Activated CD4-positive, alpha-beta T cell treated with anti-CD3 and anti-CD28 coated beads, Interleukin-2, amount 50 U/mL, for 24 hours (primary cell): ENCODE data around the gene TCFL5.
"Not testable (repeated sequence)": the region's sequence is repeated elsewhere in the genome, so short reads cannot be mapped to it uniquely, and the experiment has no call there.

Experiments used
- DNase-seq, 2 donors: peaks; one replicate each; pipeline ENCODE4 v3.0.0-alpha.2; 2020; ENCODE audit warnings: low read depth in 1 of 2, low spot score in 1 of 2

The TCFL5 gene

GRCh38 chr20:62856931-62857619, 4.5 kb downstream of the TCFL5 start:
- DNase-seq = no peak

GRCh38 chr20:62855120-62855519, 6.5 kb downstream of the TCFL5 start:
- no peak for DNase-seq

- no peak for DNase-seq
These were observed 7.5 kb downstream of the TCFL5 start for GRCh38 chr20:62854121-62854520.

DNA sequence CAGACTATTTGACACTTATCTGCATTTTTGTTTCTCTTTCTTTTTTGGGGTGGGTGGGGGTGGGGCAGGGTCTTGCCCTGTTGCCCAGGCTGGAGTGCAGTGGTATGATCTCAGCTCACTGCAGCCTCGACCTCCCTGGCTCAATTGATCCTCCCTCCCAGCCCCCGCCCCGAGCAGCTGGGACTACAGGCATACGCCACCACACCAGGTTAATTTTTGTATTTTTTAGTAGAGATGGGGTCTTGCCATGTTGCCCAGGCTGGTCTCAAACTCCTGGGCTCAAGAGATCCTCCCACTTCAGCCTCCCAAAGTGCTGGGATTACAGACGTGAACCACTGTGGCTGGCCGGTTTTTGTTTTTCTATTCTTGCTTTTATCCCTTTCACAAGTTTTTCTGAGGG, 8.3 kb downstream of the TCFL5 start:
- not testable (repeated sequence) for DNase-seq

DNA sequence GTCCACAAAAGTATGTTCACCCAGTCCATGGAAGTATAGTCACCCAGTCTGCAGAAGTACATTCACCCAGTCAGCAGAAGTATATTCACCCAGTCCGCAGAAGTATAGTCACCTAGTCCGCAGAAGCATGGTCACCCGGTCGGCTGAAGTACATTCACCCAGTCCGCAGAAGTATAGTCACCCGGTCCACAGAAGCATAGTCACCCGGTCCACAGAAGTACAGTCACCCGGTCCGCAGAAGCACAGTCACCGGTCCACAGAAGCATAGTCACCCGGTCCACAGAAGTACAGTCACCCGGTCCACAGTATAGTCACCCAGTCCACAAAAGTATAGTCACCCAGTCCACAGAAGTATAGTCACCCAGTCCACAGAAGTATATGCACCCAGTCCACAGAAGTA, 8.8 kb downstream of the TCFL5 start:
- DNase-seq = no peak

- DNase-seq = no peak
These were observed 9.4 kb downstream of the TCFL5 start for GRCh38 chr20:62852196-62852595.

DNA sequence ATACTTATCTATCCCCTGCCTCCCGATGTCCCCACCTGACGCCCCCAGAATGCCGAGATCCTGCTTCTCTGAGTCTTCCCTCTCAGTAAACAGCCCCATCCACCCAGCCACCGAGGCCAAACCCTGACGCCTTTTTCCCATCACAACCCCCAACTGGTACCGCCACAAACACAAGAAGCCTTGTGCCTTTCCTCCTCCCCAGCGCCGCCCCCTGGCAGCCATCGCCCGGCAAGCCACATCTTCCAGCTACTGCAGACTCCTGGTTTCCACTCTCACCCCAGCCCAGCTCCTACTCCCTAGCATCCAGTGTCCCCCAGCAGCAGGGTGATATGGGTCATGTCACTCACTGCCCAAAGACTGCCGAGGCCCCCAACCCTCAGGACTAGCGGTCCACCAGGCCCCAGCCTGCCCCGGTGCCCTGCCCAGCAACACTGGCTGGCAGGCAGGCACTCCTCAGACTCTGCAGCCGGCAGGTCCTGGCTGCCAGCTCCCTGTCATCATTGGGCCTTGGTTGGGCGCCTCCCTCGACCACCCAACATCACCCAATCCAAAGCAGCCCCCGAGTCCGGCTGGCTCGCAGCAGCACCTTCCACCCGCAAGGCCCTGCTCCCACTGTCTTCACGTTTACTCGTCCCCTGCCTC, 11.2 kb downstream of the TCFL5 start:
- DNase-seq = no peak

DNA sequence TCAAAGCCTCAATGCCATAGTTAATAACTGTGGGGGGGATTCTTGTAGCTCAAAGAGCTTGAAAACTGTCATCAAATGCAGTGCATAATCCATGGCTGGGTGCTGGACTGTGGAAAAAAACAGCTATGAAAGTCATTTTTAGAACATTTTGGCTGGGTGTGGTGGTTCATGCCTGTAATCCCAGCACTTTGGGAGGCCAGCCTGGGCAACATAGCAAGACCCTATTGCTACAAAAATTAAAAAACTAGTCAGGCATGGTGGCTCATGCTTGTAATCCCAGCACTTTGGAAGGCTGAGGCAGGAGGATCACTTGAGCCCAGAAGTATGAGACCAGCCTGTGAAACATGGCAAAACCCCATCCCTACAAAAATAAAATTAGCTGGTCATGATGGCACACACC, 12.2 kb downstream of the TCFL5 start:
- DNase-seq = no peak

- DNase-seq = not testable (repeated sequence)
These were observed 12.7 kb downstream of the TCFL5 start for GRCh38 chr20:62848917-62849316.

GRCh38 chr20:62846166-62846890, 15.3 kb downstream of the TCFL5 start:
- DNase-seq = no peak

DNA sequence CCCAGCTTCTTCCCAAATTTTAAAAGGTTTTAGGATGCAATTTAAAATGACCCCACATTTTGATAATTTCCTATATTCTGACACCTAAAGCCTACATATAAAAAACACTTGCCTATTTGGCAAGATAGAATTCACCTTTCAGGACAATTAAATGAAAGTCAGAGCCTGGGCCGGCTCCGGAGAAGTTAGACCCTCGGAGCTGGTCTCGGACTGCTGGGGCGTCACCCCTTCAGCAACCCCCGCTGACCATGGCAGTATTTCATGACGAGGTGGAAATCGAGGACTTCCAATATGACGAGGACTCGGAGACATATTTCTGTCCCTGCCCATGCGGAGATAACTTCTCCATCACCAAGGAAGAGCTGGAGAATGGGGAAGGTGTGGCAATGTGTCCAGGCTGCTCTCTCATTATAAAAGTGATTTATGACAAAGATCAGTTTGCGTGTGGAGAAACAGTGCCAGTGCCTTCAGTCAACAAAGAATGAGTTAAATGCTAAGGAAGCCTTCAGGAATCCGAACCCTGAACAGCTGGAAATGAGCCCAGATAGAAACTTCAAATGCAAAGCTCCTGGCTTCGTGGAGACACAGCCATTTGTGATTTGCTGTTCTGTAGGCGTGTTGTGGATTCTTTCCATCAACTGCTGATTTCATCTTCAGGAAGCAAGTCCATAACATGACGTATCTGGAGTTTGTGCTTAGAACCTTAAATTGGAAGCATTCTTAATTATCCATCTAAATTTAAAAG, 16.0 kb downstream of the TCFL5 start:
- DNase-seq = no peak

DNA sequence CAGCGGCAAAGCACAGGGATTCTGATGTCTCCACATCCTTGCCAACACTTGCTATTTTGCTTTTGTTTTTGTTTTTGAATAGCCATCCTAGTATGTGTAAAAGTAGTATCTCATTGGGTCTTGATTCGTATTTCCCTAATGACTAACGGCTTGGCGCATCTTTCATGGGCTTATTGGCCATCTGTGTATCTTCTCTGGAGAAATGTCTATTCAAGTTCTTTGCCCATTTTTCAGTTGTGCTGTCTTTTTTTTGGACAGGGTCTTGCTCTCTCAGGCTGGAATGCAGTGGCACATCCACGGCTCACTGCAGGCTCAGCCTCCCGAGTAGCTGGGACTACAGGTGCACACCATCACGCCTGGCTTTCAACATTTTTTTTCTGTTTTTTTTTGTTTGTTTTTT, 17.4 kb downstream of the TCFL5 start:
- DNase-seq = no peak

- DNase-seq = no peak
These were observed 18.0 kb downstream of the TCFL5 start for GRCh38 chr20:62843656-62844055.

DNA sequence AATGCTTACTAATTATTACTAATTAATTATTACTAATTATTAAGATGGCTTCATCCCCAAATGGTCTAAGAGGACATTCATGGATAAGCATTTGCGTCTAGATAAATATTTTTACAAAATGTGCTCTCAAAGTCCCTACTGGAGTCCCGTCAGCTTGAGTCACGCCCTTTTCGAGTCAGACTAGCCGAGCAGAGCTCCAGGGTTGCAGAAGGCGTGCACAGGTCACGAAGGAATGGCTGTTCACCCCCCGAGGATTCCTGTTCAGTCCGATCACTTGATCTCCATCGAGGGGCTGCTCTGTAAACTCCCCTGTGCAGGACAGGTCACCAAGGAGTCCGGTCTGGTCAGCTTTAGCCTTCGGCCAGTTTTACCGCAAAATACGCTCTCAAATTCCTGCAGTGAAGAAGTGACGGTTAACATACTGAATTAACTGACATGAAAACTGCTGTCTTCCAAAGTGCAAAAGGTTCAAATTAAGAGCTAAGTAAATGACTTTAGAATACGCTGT, 19.9 kb downstream of the TCFL5 start:
- no peak for DNase-seq

DNA sequence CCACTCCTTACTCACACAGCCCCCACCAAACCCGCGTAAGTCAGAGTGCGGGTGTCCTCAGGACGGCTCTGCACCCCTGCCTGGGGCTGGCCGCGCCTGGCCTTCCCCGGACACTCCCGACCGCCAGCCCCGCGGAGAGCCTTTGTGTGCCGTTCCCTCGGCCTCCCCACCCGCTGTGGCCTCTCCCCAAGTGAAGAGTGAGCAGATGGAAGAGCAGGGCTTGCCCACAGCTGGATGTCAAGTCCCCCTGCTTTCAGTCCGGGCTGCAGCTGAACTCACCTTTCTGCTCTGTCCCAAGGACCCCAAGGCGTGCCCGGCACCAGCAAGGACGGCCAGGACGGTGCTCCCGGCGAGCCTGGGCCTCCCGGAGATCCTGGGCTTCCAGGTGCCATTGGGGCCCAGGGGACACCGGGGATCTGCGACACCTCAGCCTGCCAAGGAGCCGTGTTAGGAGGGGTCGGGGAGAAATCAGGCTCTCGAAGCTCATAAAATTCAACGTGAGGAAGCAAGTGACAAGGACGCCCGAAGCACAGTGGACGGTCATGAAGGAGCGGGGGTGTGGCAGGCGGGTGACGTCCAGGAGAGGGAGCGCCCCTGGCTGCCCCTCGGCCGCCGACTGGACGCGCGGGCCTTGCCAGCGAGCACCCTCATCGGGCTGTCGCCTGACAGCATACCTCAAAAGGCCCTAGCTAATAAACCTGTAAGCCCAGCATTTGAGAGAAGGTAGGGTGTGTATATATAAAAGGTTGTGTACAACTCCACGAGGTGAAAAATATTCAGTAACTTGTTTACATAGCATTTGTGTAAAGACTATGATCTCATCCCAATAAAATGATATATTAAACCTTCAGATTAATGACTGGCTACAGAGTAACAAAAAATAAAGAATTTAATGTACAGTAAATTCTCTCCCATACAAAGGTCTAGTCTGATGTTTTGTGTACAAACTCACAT, 21.1 kb downstream of the TCFL5 start:
- DNase-seq = no peak

GRCh38 chr20:62839816-62840215, 21.8 kb downstream of the TCFL5 start:
- DNase-seq = no peak

DNA sequence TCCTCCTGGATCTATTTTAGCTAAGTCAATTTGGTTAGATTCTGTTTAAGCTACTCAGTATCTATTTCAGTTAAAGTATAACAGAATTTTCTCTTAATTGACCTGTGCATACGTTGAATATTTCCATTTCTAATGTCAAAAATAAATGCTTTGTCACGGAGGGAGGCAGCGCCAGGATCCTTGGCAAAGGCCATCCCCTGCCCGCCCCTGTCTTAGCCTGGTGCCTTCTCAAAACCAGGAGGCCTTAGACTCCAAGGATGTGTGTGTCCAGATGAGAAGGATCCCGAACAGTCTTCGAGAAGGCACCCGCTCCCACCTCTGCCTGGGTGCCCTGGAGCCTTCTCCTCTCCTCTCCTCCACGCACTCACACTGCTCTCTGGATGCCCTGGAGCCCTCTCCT, 22.4 kb downstream of the TCFL5 start:
- no peak for DNase-seq

DNA sequence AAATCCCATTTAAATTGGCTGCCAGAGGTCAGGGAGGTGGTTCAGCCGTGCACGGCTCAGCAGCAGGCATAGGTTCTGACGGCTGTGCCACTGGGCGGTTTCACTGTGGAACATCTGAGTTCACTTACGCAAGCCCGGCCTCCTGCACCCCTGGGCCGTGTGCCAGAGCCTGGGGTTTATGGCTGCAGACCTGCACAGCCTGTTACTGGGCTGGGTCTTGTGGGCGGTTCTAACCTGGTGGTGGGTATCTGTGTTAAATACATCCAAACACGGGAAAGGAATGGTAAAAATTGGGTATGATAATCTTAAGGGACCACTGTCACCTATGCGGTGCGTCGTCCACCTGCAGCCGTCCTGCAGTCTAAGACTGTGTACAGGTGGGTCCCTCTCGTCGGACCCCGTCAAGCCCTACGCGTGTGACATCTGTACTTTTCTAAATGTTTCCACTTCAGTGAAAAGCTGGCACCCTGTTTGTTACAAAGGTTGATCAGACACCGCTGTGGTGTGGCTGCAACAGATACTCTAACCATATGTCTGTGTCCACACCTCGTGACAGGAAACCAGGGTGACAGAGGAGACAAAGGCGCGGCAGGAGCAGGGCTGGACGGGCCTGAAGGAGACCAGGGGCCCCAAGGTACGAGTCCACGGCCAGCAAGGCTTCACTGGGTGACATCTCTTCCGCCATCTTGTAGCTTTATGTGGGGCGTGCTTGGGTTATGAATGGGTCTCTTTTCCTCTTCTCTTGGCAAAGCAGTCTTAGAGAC, 23.3 kb downstream of the TCFL5 start:
- DNase-seq = no peak

DNA sequence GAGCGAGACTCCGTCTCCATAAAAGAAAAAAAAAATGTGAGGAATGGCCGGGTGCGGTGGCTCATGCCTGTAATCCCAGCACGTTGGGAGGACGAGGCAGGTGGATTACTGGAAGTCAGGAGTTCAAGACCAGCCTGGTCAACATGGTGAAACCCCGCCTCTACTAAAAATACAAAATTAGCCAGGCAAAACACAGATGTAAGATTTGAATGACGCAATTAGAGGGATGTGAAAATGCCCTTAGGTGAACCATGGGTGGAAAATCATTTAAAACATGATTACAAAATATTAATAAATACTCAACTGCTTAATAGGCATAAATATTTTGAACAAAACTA, 23.9 kb downstream of the TCFL5 start:
- DNase-seq = no peak
